Muscle of back (tissue), 11 donors: ENCODE results near the gene GDPD3. TPM values are rescaled to one million over a fixed set of nuclear protein-coding genes. Genes with fewer than 3 reads are reported as not detected.

Source experiments
- DNase-seq, 3 donors: peaks; one replicate each; pipeline versions ENCODE4 v3.0.0 to v3.0.0-alpha.2; 2013
- polyA plus RNA-seq, 10 donors: library from polyadenylated mRNA; unstranded; fragments of 120-200 nt; gene quantifications; one replicate each; pipeline ENCODE4 v1.2.1, GENCODE V29; 2013; ENCODE audit not compliant: insufficient read length in 10 of 10

The GDPD3 gene
- polyA plus RNA-seq, 10 donors = 3.9 to 9.5 (median 5.3) TPM

GRCh38 chr16:30095166-30096078 lies 17.9 kb downstream of the GDPD3 start:
- DNase-seq = no peak

GRCh38 chr16:30094541-30095165 lies 18.7 kb downstream of the GDPD3 start:
- no peak for DNase-seq

GRCh38 chr16:30092373-30093010 lies 20.8 kb downstream of the GDPD3 start:
- peak in 2 of 3 donors; percentile 55 to 76 for DNase-seq

- DNase-seq = peak; percentile 89 to 97 (median 94)
Measured at GRCh38 chr16:30091474-30092372, 21.6 kb downstream of the GDPD3 start, which contains the start of gene TBX6. Gene TBX6 (minus strand): TSS chr16:30091924. CDS start chr16:30091193, 731 bp downstream.

- no peak for DNase-seq
Measured at GRCh38 chr16:30090610-30091331, 22.6 kb downstream of the GDPD3 start.

- DNase-seq = no peak
Measured at GRCh38 chr16:30088832-30089624, 24.3 kb downstream of the GDPD3 start.

GRCh38 chr16:30088237-30088831 lies 25.0 kb downstream of the GDPD3 start:
- no peak for DNase-seq

- no peak for DNase-seq
Measured at GRCh38 chr16:30087181-30087898, 26.0 kb downstream of the GDPD3 start.

GRCh38 chr16:30086291-30087140 lies 26.8 kb downstream of the GDPD3 start:
- no peak for DNase-seq

- no peak for DNase-seq
Measured at GRCh38 chr16:30085820-30086219, 27.5 kb downstream of the GDPD3 start.

- DNase-seq = no peak
Measured at GRCh38 chr16:30085247-30085646, 28.1 kb downstream of the GDPD3 start.

GRCh38 chr16:30084816-30085159 lies 28.5 kb downstream of the GDPD3 start:
- DNase-seq = no peak

GRCh38 chr16:30084096-30084815 lies 29.1 kb downstream of the GDPD3 start:
- no peak for DNase-seq

GRCh38 chr16:30083216-30084055 lies 29.9 kb downstream of the GDPD3 start:
- no peak for DNase-seq

GRCh38 chr16:30082545-30083090 lies 30.7 kb downstream of the GDPD3 start:
- no peak for DNase-seq

- no peak for DNase-seq
Measured at GRCh38 chr16:30079480-30079879, 33.9 kb downstream of the GDPD3 start.
